ENCODE data around the gene PI4KA. TPM values are rescaled to one million over a fixed set of nuclear protein-coding genes. Genes with fewer than 3 reads are reported as not detected.

Gene PI4KA
- total RNA-seq, 1 experiment from 2014 or later, result 65.8 TPM

DNA sequence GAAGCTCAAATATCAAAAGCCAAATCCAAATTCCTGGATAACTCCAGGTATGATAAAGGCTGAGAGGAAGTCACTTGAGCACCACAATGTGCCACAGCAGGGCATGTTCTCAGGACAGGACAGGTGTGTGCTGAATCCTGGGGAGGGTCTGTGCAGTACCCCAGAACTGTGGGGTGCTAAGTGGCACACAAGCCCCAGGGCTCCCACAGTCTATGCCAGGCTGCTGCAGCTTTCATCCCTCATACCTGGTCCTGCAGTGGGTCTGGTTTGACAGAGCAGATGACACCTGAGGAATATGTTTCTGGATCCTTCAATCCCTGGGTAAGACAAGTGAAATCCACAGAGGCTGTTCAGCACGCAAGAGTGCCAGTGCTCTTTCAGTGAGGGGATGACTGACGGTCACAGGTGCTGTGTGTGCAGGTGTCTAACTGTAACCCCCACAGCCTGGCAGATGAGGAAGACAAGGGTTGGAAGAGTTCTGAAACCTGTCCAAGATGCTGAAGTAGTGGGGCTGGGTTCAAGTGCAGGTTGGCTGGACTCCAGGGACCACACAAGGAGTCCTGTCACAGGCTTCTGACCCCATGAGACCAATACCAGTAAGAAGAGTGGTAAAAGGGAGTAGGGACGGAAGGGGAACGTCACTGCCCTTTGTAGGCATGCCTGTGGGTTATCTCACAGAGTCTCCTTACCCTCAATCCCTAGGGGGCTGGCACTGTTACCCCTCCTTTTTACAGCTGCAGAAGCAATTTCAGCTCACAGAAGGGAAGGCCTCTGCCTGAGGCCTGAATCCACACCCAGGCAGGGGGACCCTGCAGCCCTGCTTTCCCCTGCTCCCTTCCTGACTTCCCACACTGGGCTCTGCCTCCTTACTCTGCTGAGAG lies 70.6 kb downstream of the PI4KA start:
- Histone ChIP-seq H4K91ac (ENCODE audit: insufficient read length, low read depth, low read length) (no peak overlapping the region), H2BK120ac (ENCODE audit: low read depth, low read length, poor library complexity, severe bottlenecking) (no peak overlapping the region), H3K27ac (ENCODE audit: insufficient read length, low read depth, low read length) (no peak overlapping the region), H4K20me1 (ENCODE audit: control insufficient read depth, insufficient read depth, insufficient read length) (no peaks in the 10 kb centered on the region), H3K4ac (ENCODE audit: low read depth, low read length) (no peak overlapping the region), H3K23me2 (ENCODE audit: insufficient read length, low read depth, low read length, poor library complexity, severe bottlenecking) (no peaks in the 10 kb centered on the region), H2BK15ac (ENCODE audit: low read depth, low read length) (no peak overlapping the region), H4K5ac (ENCODE audit: insufficient read length, low read depth, low read length) (no peak overlapping the region), H2AFZ (ENCODE audit: low read length) (no peak overlapping the region), H3K79me2 (ENCODE audit: insufficient read depth, low read length) (no peaks in the 10 kb centered on the region), H3K4me1 (ENCODE audit: insufficient read depth, low read length) (no peaks in the 10 kb centered on the region; the same call in none of the 2 replicates), H2BK5ac (ENCODE audit: insufficient read length, low read length) (no peak overlapping the region), H3K4me2 (ENCODE audit: insufficient read depth, insufficient read length, low read length) (no peak overlapping the region), H3K18ac (ENCODE audit: insufficient read length, low read depth, low read length) (no peak overlapping the region), H3K23ac (ENCODE audit: insufficient read length, low read depth, low read length) (no peak overlapping the region), H3K14ac (ENCODE audit: insufficient read depth, low read length) (no peak overlapping the region), H3K9me3 (ENCODE audit: control insufficient read depth, low read depth, low read length) (no peaks in the 10 kb centered on the region), H3K27me3 (ENCODE audit: insufficient read depth, low read length) (no peaks in the 10 kb centered on the region), H2BK12ac (ENCODE audit: insufficient read length, low read depth, low read length) (no peak overlapping the region), H3K56ac (ENCODE audit: insufficient read length, low read depth, low read length) (no peak overlapping the region), H3K9ac (ENCODE audit: extremely low read depth, insufficient read length, low read length) (no peak overlapping the region), H3T11ph (ENCODE audit: low read length) (no peak overlapping the region), H2BK20ac (ENCODE audit: low read depth, low read length, poor library complexity, severe bottlenecking) (no peak overlapping the region), H4K8ac (replicated peaks; ENCODE audit: insufficient read length, low read depth, low read length) (no peak overlapping the region), H2AK5ac (ENCODE audit: insufficient read length, low read length) (no peak overlapping the region), H3K79me1 (ENCODE audit: insufficient read depth, low read depth, low read length, poor library complexity, severe bottlenecking) (no peaks in the 10 kb centered on the region)
- peak overlapping the region in 1 of 3 experiments; percentile 24; a peak in 1 of 7 replicates for H3K27ac Mint-ChIP-seq
- H3K4me3 Mint-ChIP-seq, result no peak overlapping the region
- no peak for DNase-seq
- TF ChIP-seq, protein P1, sequence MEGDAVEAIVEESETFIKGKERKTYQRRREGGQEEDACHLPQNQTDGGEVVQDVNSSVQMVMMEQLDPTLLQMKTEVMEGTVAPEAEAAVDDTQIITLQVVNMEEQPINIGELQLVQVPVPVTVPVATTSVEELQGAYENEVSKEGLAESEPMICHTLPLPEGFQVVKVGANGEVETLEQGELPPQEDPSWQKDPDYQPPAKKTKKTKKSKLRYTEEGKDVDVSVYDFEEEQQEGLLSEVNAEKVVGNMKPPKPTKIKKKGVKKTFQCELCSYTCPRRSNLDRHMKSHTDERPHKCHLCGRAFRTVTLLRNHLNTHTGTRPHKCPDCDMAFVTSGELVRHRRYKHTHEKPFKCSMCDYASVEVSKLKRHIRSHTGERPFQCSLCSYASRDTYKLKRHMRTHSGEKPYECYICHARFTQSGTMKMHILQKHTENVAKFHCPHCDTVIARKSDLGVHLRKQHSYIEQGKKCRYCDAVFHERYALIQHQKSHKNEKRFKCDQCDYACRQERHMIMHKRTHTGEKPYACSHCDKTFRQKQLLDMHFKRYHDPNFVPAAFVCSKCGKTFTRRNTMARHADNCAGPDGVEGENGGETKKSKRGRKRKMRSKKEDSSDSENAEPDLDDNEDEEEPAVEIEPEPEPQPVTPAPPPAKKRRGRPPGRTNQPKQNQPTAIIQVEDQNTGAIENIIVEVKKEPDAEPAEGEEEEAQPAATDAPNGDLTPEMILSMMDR (conservative IDR thresholded peaks at IDR 0.05), result no peak
- no CpG with 5 or more reads among the region's 4 CpGs for WGBS (ENCODE audit: extremely low coverage, insufficient read length, low lambda C conversion rate)
- H3K4me1 Mint-ChIP-seq, result peaks cover 11 to 16% of the 10 kb centered on the region in 2 experiments
- no peaks in the 10 kb centered on the region for H3K9me3 Mint-ChIP-seq
- no peaks in the 10 kb centered on the region for H3K27me3 Mint-ChIP-seq (ENCODE audit: low read depth)
- H3K36me3 Mint-ChIP-seq (ENCODE audit: insufficient read depth in 1 of 3, low read depth in 3 of 3), result peaks cover 0 to 16% (median 3%) of the 10 kb centered on the region in 3 experiments; a peak in 3 of 7 replicates
